Left renal cortex interstitium (tissue), 4 donors: ENCODE measurements around the gene CHST1. TPM values are rescaled to one million over a fixed set of nuclear protein-coding genes. Genes with fewer than 3 reads are reported as not detected.

Experiments used
- DNase-seq, 4 donors: peaks; one replicate each; pipeline ENCODE4 v3.0.0-alpha.2; 2013; ENCODE audit warnings: low read depth in 4 of 4, low spot score in 2 of 4, missing footprints in 1 of 4
- polyA plus RNA-seq, 4 donors: library from polyadenylated mRNA; unstranded; fragments of 120-200 nt; gene quantifications; one replicate each; pipeline ENCODE4 v1.2.1, GENCODE V29; 2013; ENCODE audit not compliant: insufficient read length in 4 of 4

CHST1 gene
- polyA plus RNA-seq, 4 donors = 6.0 to 15.1 (median 11.2) TPM

DNA sequence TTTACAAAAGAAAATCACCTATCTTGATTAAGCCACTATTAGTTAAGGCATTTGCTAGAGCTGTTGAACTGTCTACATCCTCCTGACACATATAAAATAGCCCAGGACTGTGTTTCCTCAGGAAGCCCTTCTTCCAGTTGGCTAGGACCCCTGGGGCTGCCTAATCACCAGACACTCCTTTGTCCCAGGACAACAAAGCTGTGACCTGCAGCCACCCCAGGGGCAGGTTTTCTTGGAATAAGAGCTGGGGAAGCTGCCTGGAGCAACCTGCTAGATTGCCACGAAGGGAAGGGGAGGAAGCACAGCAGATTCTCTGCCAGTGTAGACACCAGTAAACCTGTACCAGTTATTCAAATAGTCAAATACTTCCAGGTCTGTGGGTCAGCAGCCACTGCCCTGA lies 17.6 kb downstream of the CHST1 start:
- no peak for DNase-seq

DNA sequence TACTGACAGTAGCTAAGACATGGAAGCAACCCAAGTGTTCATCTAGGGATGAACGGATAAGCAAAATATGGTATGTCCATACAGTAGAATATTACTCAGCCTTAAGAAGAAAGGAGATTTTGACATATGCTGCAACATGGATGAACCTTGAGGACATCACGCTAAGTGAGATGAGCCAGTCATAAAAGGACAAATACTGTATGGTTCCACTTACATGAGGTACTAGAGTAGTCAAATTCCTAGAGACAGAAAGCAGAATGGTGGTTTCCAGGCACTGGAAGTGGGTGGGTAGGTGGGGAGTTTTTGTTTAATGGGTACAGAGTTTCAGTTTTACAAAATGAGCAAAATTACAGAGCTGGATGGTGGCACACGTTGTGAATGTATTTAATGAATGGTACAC lies 18.1 kb downstream of the CHST1 start:
- no peak for DNase-seq

DNA sequence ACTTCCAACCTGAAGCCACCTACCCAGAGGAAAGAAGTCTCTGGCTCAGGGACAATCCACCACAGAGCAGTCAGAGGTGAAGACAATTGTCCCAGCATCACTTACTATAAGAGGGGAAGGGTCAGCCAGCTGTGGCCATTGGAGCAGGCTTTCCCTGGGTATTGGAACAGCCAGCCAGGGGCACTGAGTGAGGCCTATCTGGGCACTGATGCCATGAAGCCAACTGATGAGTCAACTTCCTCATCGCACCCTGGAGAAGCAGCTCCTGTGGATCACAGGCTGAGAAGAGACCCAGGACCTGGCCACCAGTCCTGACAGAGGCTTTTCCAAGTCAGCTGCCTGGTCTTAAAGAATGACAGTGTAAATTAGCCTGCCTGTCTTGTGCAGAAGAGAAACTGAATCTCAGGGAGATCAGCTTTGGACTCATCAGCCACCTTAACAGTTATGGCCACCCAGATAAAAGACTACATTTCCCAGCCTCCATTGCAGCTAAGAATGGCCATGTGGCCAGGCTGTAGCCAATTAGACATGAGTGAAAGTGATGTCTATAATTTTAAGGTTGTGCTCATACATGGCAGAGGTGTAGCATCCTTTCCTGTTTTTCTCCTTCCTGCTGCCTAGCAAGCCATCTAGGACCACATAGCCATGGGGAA lies 19.0 kb downstream of the CHST1 start:
- no peak for DNase-seq

DNA sequence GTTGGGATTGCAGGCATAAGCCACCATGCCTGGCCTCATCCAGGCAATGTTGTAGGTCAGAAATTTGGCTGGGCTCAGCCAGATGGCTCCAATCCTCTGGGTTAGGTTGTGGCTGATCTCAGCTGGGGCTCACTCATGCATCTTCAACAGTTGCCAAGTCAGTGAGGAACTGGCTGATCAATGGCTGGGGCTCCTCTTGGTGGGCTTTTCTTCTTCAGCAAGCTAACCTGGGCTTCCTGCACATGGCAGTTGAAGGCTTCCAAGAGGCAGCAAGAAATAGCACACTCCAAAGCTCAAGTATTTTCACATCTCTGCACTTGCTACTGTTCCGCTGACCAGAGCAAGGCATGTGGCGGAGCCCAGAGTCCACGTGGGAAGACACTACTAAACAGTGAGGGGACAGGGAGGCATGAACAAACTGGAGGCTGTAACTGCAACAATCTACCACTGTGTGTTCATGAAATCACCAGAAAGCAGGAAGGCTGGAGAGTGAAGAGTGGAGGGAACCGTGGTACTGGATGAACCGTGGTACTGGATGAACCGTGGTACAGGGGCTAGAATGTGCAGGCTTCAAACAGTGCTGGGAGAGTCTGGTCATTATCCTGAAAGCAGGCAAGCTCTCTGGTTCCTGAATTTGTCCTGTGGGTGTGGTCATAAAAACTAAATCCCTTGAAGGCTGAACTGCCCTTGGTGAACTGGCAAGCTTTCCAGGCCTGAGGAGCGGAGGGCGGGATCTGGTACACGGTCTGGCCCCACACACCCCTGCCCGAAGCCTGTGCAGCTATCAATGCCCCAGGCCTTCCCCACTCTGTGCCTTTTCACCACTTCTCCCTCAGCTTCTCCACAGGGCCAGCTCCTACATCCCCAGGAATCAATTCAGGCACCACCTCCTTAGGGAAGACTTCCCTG lies 20.2 kb downstream of the CHST1 start:
- DNase-seq = no peak

DNA sequence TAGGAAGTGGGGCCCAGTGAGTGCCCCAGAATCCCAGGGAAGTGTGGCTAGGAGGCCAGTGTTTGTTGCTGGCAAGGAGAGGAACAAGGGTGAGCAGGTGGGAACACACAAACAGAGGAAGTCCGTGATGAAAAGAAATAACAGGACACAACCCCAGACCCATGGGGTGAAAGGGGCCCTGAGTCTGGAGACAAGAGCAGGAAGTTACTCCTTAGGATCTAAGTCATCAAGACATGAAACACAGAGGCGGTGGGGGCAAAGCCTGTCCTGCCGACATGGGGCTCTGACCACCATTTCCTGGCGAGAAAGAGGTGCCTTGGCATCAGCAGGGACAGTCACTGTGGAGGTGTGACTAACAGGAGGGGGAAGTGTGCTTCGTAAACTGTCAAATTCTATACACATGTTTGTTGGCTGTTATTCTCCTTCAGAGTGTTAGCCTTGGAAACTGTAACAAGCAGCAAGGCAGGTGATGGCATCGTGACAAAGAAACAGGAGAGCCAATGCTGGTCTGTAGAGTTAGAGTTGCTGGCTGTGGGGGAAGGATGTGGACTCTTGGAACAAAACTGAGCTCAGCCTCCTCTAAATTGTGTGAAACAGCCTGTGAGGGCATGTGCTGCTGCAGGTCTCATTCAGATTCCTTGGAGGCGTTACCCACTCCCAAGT lies 21.7 kb downstream of the CHST1 start:
- DNase-seq = no peak

DNA sequence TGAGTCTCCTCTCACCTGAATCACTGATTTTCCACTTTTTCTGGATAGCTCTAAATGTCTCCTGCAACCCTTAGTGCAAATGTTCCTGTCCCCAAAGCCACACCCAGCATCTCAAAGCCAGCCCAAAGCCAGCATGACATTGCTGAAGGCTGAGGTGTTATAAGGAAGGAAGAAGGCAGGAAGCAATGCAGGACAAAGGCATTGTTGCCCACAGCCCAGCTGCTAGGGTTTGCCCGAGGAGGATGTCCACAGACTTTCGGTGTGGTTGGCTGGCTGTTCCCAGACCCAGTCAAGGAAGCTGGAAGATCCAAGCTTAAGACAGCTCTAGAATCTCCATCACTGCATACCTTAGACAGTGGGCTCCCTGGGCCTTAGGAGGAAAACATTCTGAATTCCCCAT lies 23.5 kb downstream of the CHST1 start:
- DNase-seq = no peak

DNA sequence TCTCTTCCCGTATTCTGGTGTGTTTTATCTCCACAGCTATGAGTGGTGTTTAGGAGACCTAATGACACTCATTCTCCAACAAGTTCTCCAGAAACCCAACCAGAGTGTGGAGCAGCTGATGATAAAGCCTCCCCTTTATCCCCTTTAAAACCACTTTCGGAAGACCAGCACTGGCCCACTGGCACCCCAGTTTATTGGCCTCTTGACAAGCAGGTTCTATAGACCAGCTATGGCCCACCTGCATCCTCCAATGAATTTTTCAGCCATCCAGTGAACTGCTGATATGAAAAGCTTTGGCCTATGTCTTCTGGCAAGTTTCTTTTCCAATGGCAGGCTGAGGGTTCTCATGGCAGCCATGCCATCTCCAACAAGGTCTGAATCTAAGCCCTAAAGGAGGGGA lies 27.4 kb downstream of the CHST1 start:
- no peak for DNase-seq

DNA sequence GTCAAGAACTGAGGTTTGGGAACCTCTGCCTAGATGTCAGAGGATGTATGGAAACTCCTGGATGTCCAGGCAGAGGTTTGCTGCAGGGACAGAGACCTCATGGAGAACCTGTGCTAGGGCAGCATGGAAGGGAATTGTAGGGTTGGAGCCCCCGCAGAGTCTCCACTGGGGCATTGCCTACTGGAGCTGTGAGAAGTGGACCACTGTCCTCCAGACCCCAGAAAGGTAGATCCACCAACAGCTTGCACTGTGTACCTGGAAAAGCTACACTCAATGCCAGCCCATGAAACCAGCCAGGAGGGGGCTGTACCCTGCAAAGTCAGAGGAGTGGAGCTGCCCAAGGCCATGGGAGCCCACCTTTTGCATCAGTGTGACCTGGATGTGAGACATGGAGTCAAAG lies 29.5 kb downstream of the CHST1 start:
- no peak for DNase-seq

DNA sequence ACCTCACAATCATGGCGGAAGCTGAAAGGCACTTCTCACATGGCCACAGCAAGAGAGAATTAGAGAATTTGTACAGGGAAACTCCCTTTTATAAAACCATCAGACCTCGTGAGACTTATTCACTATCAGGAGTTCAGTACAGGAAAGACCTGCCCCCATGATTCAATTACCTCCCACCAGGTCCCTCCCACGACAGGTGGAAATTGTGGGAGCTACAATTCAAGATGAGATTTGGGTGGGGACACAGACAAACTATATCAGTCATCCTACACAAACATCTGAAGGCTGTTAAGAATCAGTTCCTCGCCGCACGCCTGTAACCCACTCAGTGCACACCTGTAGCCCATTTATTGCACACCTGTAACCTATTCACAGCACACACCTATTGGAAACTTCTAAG lies 39.8 kb downstream of the CHST1 start:
- DNase-seq = no peak

DNA sequence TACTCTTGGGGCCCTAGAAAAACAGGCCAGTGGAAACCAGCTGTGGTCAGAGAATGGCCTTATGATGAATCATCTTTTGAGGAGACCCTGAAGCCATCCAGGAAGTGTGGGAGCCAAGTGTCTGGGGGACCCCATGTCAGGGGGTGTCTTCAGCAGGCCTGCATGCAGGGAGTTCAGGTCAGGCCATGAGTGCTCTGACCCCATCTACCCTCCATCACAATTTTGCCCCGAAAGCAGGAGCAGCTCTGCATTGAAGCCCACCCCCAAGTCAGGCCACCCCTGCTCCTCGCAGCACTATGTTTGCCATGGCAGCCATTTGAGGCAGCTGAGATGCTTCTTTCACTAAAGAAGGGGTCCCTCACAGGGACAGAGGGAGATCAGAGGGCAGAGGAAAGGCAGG lies 41.3 kb downstream of the CHST1 start:
- no peak for DNase-seq

DNA sequence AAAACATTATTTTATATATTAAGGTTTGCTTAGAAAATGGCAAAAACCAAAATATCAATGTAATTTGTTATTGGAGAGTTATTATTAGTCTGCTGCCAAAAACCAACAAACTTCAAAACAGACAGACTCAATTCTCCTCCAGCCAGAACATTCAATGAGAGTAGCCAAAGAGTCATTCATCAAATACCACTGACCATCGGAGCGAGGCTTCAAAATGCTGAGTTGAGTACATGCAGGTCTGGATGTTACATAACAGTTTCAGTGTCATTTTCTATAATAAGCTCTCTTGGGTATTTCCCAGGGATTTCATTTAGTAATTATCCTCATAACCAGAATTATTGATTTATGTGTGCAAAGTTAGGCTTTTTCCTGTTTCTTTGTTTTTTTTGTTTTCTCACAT lies 42.6 kb downstream of the CHST1 start:
- DNase-seq = no peak

DNA sequence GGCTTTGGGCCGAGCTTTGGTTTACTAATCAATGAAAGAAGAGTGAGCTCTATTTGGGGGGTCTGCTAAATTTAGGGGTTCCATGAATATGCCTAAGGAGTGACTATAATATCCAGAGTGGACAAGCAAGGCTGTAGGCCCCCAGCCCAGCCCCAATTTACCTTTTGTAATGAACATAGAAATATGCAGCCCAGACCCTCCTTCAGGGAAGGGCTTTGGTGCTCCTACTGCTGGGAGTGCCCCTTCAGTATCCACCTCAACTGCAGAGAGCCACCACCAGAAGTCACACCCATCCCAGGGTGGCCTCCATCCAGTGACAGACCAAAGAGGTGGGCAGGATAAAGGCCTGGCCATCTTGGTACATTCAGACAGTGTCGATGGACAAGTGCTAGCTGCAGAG lies 43.1 kb downstream of the CHST1 start:
- DNase-seq = no peak

DNA sequence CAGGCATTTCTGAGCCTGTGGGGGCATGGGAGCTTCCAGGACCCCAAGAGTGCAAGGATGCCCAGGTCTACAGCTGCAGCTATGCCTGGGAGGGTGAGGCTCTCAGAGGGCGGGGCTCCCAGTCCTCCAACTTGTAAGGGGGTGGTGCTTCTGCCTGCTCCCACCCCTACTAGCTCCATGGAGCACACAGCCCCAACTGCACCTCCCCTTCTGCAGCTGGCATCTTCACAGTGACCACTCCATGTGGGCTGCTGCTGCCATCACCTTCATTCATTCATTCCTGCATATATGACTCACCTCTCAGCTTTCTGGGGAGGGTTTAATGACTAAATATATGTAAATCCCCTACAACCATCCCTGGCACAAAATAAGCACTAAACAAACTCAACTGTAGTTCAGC lies 43.8 kb downstream of the CHST1 start:
- DNase-seq = no peak

DNA sequence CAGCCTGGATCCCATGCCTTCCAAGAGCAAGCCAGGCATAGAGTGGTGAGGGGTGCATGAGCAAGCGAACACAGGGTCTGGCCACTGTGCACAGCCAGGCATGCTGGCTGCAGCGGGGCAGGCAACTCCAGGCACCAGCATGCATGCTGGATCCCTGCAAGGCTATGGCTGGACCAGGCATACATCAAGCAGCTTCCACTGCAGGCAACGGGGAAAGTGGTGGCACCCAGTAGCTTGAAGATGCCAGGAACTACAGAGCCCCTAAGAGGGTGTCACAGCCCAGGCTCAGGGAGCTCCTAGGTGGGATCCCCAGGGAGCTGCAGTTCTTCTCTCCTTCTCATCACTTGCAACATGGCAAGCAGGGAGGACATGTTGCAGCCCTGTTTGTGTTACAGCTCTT lies 45.2 kb downstream of the CHST1 start:
- no peak for DNase-seq

DNA sequence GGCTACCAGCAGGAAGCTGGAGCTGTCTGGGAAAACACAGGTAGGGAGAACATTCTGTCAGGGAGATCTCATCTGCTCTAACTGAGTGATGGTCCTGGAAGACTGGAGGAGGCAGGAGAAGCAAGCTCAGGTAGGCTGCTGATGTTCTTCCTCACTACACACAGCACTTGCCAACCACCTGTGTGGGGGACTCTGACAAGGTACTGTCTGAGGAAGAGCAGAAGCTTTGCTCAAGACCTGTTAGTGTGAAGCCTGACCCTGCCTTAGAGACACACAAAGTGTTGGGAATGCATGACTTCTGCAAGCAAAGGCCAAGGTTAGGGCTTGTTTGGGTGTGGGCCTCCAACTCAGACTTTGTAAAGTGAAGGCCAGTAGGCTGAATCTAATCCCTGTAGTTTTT lies 46.5 kb downstream of the CHST1 start:
- no peak for DNase-seq

DNA sequence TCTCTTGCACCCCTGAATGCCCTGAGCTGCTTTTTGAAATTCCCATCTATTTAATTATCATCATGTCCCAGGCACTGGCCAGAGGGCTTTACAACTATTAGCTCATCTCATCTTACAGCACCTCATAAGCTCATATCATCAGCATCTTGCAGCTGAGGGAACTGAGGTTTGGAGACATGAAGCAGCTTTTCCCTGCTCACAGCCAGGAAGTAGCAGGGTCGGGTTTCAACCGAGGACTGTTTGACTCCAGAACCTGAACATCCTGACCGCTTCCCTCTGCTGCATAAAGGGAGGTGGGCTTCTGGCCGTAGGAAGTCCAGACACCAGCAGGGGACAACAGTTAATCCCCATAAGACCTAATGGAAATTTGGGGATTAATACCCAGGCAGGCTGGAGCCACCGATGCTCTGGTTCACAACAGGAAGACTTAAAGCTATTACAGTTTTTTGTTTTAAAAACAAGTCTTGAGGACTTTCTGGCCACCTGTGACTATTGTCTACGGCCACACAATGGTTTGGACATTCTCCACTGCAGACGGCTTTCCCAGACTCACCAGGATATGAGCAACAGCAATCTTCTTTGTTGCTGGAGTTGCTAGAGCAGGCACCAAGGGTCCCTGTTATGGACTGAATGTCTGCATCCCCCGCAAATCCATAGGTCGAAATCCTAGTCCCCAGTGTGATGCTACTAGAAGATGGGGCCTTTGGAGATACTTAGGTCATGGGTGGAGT lies 47.4 kb downstream of the CHST1 start:
- no peak for DNase-seq

DNA sequence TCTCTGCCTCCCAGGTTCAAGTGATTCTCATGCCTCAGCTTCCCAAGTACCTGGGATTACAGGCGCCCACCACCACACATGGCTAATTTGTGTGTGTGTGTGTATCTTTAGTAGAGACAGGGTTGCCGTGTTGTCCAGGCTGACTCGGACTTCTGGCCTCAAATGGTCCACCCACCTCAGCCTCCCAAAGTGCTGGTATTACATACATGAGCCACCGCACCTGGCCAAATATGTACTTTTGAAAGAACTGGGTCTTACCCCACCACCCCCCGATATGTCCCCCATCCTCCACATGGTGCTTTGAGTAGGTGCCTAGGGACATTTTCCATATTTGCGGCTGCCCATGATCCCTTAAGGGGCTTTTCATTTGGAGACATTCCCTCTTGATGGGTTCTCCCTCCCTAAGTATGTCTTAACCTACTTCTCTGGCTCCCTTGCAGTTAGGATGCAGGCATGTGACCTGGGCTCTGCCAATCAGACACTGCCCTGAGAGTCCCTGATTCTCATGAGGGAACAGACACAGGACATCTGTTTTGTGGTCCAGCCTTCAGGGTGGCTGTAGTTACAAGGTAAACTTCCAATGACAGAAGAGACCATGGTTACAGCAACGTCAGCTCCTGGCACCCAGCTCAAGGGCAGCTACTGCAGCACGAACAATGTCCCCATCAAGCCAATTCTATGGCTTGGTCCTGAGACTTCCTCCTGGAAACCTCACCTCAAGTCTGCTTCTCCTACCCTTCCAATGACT lies 48.4 kb downstream of the CHST1 start:
- no peak for DNase-seq

DNA sequence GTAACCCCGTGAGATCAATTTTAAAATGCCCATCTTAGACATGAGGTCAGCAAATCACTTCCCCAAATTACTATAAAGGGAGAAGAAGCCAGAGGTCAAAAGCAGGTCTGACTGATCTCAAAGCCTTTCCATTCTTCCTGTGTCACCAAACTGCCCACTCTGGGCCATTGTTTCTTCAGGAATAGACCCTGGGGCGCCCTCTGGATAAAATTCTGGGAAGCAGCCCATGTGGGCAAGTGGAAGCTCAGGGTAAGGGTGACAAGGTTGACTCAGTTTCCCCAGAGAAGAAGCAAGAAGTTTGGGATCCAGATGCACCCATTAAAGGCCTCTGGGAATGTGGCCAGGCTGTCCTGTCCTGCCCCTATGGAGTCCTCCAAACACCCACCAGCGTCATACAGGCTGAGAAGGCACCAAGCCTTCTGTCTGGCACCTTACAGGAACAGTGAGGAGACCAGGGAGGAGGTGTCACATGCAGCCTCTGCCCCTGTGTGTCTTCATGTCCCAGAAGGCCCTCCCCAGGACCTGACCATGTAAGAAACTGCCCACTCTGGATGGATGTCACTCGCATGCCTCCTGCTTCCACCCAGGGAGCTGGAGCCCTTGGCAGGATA lies 50.1 kb downstream of the CHST1 start:
- no peak for DNase-seq

DNA sequence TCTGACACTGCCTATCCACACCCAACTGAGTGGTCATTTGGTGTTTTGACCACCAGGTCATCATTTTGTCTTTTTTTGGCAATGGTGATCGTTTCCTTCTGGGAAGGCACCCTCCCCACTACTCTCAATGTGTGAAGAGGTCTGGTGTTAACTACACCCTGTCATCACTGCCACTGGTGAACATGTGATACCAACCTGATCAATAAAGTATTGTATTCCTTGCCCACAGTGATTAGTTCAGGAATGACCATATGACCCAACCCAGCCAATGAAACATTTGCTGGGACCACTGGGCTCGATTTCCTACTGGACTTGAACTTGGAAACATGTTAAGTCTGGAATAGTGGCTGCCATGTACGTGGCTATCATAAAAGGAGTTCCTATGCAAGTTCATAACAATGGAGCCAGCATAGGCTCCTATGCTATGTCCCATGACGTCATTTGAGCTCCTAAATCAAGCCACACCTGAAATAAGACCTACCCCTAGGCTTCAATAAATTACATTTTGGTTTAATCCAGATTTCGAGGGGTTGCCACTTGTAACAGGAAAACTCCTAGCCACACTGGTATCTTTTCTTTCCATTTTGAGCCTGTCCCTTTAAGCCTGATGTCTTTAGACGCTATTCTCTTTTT lies 51.1 kb downstream of the CHST1 start:
- no peak for DNase-seq
